Measurements from ENCODE around the gene SLC1A3.

- no peak for TF ChIP-seq EZH2 (IDR thresholded peaks at IDR 0.05; ENCODE audit: borderline replicate concordance, low read length)
- no peak for TF ChIP-seq CTCF (conservative IDR thresholded peaks at IDR 0.05 in 1 of 2, IDR thresholded peaks at IDR 0.05 in 1 of 2; ENCODE audit: extremely low read depth in 1 of 2, insufficient read depth in 1 of 2, low read depth in 1 of 2, low read length in 2 of 2)
Observed at GRCh38 chr5:36733183-36733582, 126.8 kb downstream of the SLC1A3 start.
